Fibroblast of lung (primary cell): ENCODE data around the gene GPHN.

Experiments used
- EZH2 ChIP-seq: IDR thresholded peaks from 2 replicates; pipeline ENCODE4 v1.5.1; 2012; ENCODE audit warnings: low read length, control low read depth, mild to moderate bottlenecking; ENCODE audit errors: missing control alignments
- TF ChIP-seq, protein P1 (sequence below), 2 donors: IDR thresholded peaks in 1 of 2; conservative IDR thresholded peaks in 1 of 2; 1 replicate in 1 of 2; 2 replicates in 1 of 2; pipeline ENCODE4 v1.5.1; 2011 to 2012; ENCODE audit warnings: low read length in 2 of 2, control low read depth in 1 of 2, inconsistent platforms in 1 of 2, low read depth in 1 of 2, mild to moderate bottlenecking in 1 of 2

DNA sequence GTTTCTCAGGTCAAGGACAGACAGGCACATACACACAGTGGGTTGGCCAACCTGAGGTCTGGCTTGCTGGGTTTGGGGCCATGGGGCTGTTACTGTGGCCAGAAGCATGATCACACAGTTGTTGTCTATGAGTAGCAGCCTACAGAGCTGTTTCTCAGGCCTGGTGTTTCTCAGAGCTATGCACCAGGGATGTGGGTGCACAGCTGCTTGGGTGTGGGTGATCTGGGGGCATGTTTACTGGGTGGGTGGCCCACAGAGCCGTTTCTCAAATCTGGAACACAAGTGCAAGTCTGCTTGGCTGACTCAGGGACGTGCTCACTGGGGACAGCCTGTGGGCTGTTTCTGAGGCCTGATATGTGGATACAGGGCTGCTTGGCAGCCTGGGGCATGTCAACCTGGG is 710.2 kb downstream of the GPHN start:
- TF ChIP-seq, protein P1, sequence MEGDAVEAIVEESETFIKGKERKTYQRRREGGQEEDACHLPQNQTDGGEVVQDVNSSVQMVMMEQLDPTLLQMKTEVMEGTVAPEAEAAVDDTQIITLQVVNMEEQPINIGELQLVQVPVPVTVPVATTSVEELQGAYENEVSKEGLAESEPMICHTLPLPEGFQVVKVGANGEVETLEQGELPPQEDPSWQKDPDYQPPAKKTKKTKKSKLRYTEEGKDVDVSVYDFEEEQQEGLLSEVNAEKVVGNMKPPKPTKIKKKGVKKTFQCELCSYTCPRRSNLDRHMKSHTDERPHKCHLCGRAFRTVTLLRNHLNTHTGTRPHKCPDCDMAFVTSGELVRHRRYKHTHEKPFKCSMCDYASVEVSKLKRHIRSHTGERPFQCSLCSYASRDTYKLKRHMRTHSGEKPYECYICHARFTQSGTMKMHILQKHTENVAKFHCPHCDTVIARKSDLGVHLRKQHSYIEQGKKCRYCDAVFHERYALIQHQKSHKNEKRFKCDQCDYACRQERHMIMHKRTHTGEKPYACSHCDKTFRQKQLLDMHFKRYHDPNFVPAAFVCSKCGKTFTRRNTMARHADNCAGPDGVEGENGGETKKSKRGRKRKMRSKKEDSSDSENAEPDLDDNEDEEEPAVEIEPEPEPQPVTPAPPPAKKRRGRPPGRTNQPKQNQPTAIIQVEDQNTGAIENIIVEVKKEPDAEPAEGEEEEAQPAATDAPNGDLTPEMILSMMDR (conservative IDR thresholded peaks at IDR 0.05 in 1 of 2, IDR thresholded peaks at IDR 0.05 in 1 of 2; ENCODE audit: low read depth in 1 of 2, low read length in 2 of 2) = no peak
- no peak for TF ChIP-seq EZH2
